Parathyroid adenoma (tissue), 2 donors: ENCODE measurements around the gene SLC35F5.

Source experiments
- H2AFZ ChIP-seq: fragments of 300-600 bp; sonication (generic); one replicate; pipeline ENCODE4 v1.7.0; 2017; ENCODE audit warnings: antibody characterized with exemption, mild to moderate bottlenecking
- H3K27ac ChIP-seq: fragments of 300-600 bp; sonication (generic); one replicate; pipeline ENCODE4 v1.7.0; 2017
- H3K27me3 ChIP-seq: fragments of 300-600 bp; sonication (generic); one replicate; pipeline ENCODE4 v1.7.0; 2017; ENCODE audit warnings: low read length; ENCODE audit not compliant: control insufficient read depth, insufficient read depth
- H3K36me3 ChIP-seq: fragments of 300-600 bp; sonication (generic); one replicate; pipeline ENCODE4 v1.7.0; 2017; ENCODE audit warnings: low read length; ENCODE audit not compliant: control insufficient read depth, insufficient read depth
- H3K4me1 ChIP-seq: fragments of 300-600 bp; sonication (generic); one replicate; pipeline ENCODE4 v1.7.0; 2017; ENCODE audit warnings: control low read depth
- H3K4me2 ChIP-seq: fragments of 300-600 bp; sonication (generic); one replicate; pipeline ENCODE4 v1.7.0; 2017; ENCODE audit warnings: low read length
- H3K4me3 ChIP-seq: fragments of 300-600 bp; sonication (generic); one replicate; pipeline ENCODE4 v1.7.0; 2017; ENCODE audit warnings: low read depth, low read length
- H3K79me2 ChIP-seq: fragments of 300-600 bp; sonication (generic); one replicate; pipeline ENCODE4 v1.7.0; 2017; ENCODE audit warnings: control low read depth
- H3K9ac ChIP-seq: fragments of 300-600 bp; sonication (generic); one replicate; pipeline ENCODE4 v1.7.0; 2017; ENCODE audit warnings: mild to moderate bottlenecking
- H3K9me3 ChIP-seq: fragments of 300-600 bp; sonication (generic); one replicate; pipeline ENCODE4 v1.7.0; 2017; ENCODE audit warnings: low read length; ENCODE audit not compliant: control insufficient read depth
- CTCF ChIP-seq: fragments of 300-600 bp; sonication (generic); IDR thresholded peaks from one replicate; pipeline ENCODE4 v1.7.0; 2017; ENCODE audit warnings: antibody characterized with exemption, mild to moderate bottlenecking
- donor health status: primary hyperparathyroidism.

Gene SLC35F5

GRCh38 chr2:113768770-113769169 is 12.3 kb upstream of the SLC35F5 start:
- no peak overlapping the region for H3K4me2 ChIP-seq
- no peak for TF ChIP-seq CTCF
- H3K4me3 ChIP-seq = no peak overlapping the region
- H2AFZ ChIP-seq = no peak overlapping the region
- H3K9ac ChIP-seq = no peak overlapping the region
- no peaks in the 10 kb centered on the region for H3K36me3 ChIP-seq
- H3K27me3 ChIP-seq = no peaks in the 10 kb centered on the region
- H3K79me2 ChIP-seq = no peaks in the 10 kb centered on the region
- H3K27ac ChIP-seq = no peak overlapping the region
- no peaks in the 10 kb centered on the region for H3K4me1 ChIP-seq
- no peaks in the 10 kb centered on the region for H3K9me3 ChIP-seq

GRCh38 chr2:113767811-113768460 is 11.5 kb upstream of the SLC35F5 start:
- Histone ChIP-seq H3K4me2 (no peak overlapping the region), H3K4me3 (no peak overlapping the region), H3K27ac (no peak overlapping the region), H3K36me3 (no peaks in the 10 kb centered on the region), H3K79me2 (no peaks in the 10 kb centered on the region), H3K4me1 (no peaks in the 10 kb centered on the region), H3K27me3 (no peaks in the 10 kb centered on the region), H2AFZ (no peak overlapping the region), H3K9me3 (no peaks in the 10 kb centered on the region), H3K9ac (no peak overlapping the region)
- TF ChIP-seq CTCF = no peak

- Histone ChIP-seq H3K9me3 (no peaks in the 10 kb centered on the region), H3K27me3 (no peaks in the 10 kb centered on the region), H3K9ac (no peak overlapping the region), H3K4me2 (no peak overlapping the region), H3K36me3 (no peaks in the 10 kb centered on the region), H3K4me3 (no peak overlapping the region), H2AFZ (no peak overlapping the region), H3K79me2 (no peaks in the 10 kb centered on the region), H3K4me1 (no peaks in the 10 kb centered on the region), H3K27ac (no peak overlapping the region)
- no peak for TF ChIP-seq CTCF
Measured at GRCh38 chr2:113765276-113765675, 8.8 kb upstream of the SLC35F5 start.

- no peak overlapping the region for H3K4me2 ChIP-seq
- H3K9me3 ChIP-seq = no peaks in the 10 kb centered on the region
- no peaks in the 10 kb centered on the region for H3K36me3 ChIP-seq
- H3K9ac ChIP-seq = no peak overlapping the region
- no peaks in the 10 kb centered on the region for H3K27me3 ChIP-seq
- no peak overlapping the region for H3K4me3 ChIP-seq
- H3K27ac ChIP-seq = no peak overlapping the region
- no peaks in the 10 kb centered on the region for H3K79me2 ChIP-seq
- TF ChIP-seq CTCF = no peak
- H3K4me1 ChIP-seq = no peaks in the 10 kb centered on the region
- no peak overlapping the region for H2AFZ ChIP-seq
Measured at GRCh38 chr2:113762377-113763118, 6.1 kb upstream of the SLC35F5 start.
